Measurements from ENCODE around the gene C1R.

DNA sequence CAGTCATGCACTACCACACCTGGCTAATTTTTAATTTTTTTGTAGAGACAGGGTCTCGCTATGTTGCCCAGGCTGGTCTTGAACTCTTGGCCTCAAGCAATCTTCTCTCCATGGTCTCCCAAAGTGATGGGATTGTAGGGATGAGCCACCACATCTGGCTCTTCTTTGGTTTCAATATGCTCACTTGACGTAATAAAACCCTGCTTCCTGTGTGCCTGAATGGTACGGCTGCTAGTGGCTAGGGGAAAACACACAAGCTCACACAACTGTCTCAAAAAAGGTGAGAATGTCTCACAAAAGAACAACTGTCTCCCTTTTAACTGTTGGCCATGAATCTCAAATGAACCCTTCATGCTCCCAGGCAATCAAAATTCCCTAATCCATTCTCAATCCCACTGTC, 16.7 kb downstream of the C1R start:
- TF ChIP-seq, protein P1, sequence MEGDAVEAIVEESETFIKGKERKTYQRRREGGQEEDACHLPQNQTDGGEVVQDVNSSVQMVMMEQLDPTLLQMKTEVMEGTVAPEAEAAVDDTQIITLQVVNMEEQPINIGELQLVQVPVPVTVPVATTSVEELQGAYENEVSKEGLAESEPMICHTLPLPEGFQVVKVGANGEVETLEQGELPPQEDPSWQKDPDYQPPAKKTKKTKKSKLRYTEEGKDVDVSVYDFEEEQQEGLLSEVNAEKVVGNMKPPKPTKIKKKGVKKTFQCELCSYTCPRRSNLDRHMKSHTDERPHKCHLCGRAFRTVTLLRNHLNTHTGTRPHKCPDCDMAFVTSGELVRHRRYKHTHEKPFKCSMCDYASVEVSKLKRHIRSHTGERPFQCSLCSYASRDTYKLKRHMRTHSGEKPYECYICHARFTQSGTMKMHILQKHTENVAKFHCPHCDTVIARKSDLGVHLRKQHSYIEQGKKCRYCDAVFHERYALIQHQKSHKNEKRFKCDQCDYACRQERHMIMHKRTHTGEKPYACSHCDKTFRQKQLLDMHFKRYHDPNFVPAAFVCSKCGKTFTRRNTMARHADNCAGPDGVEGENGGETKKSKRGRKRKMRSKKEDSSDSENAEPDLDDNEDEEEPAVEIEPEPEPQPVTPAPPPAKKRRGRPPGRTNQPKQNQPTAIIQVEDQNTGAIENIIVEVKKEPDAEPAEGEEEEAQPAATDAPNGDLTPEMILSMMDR (IDR thresholded peaks at IDR 0.05) = no peak
- TF ChIP-seq CHD2 (IDR thresholded peaks at IDR 0.05; ENCODE audit: low read length, partially characterized antibody) = no peak
- TF ChIP-seq REST (IDR thresholded peaks at IDR 0.05; ENCODE audit: low read depth, low read length) = no peak
- TF ChIP-seq POLR2AphosphoS5 (IDR thresholded peaks at IDR 0.05; ENCODE audit: low read depth, low read length) = no peak
- TF ChIP-seq MAX (IDR thresholded peaks at IDR 0.05; ENCODE audit: low read depth) = no peak
- TF ChIP-seq USF2 (IDR thresholded peaks at IDR 0.05; ENCODE audit: borderline replicate concordance, low read depth, low read length) = no peak
- no peak for TF ChIP-seq NFIC (IDR thresholded peaks at IDR 0.05; ENCODE audit: borderline replicate concordance)
- TF ChIP-seq FOXM1 (IDR thresholded peaks at IDR 0.05; ENCODE audit: low read depth) = no peak
- no peak for TF ChIP-seq YY1 (IDR thresholded peaks at IDR 0.05; ENCODE audit: low read depth)
- no peak for TF ChIP-seq RFX5 (IDR thresholded peaks at IDR 0.05; ENCODE audit: low read length)

Data from SK-N-SH (cell line).